Trophoblast cell (in vitro differentiated cells and primary cell): ENCODE data around the gene CBFB.

Source experiments
- DNase-seq, 2 donors: peaks; one replicate each; pipeline ENCODE4 v3.0.0-alpha.2; 2016
- H2AFZ ChIP-seq: 2 replicates; pipeline ENCODE4 v1.6.1; 2013; ENCODE audit warnings: low read length, moderate library complexity, mild to moderate bottlenecking; ENCODE audit not compliant: insufficient read depth, poor library complexity
- H2AK5ac ChIP-seq: 2 replicates; pipeline ENCODE4 v1.6.1; 2013; ENCODE audit warnings: mild to moderate bottlenecking, low read length
- H2BK120ac ChIP-seq: 2 replicates; pipeline ENCODE4 v1.6.1; 2013; ENCODE audit warnings: low read length, mild to moderate bottlenecking, moderate library complexity; ENCODE audit not compliant: insufficient read depth, poor library complexity
- H2BK12ac ChIP-seq: 2 replicates; pipeline ENCODE4 v1.6.1; 2013; ENCODE audit warnings: mild to moderate bottlenecking, low read length, moderate library complexity
- H2BK5ac ChIP-seq: 2 replicates; pipeline ENCODE4 v1.6.1; 2013; ENCODE audit warnings: low read length, low read depth, moderate library complexity, mild to moderate bottlenecking; ENCODE audit not compliant: poor library complexity
- H3K14ac ChIP-seq: 2 replicates; pipeline ENCODE4 v1.6.1; 2013; ENCODE audit warnings: mild to moderate bottlenecking, low read length
- H3K18ac ChIP-seq: 2 replicates; pipeline ENCODE4 v1.6.1; 2013; ENCODE audit warnings: mild to moderate bottlenecking, low read length
- H3K23ac ChIP-seq: 2 replicates; pipeline ENCODE4 v1.6.1; 2013; ENCODE audit warnings: low read length
- H3K27ac ChIP-seq: 2 replicates; pipeline ENCODE4 v1.5.1; 2013; ENCODE audit warnings: low read depth, mild to moderate bottlenecking, inconsistent platforms, low read length, moderate library complexity
- H3K27me3 ChIP-seq: 2 replicates; pipeline ENCODE4 v1.6.1; 2013; ENCODE audit warnings: inconsistent platforms, mild to moderate bottlenecking, low read length, moderate library complexity; ENCODE audit not compliant: insufficient read depth
- H3K36me3 ChIP-seq, 2 experiments: 1 replicate in 1 of 2; 2 replicates in 1 of 2; pipeline ENCODE4 v1.6.1; 2013; ENCODE audit warnings: low read length in 2 of 2, mild to moderate bottlenecking in 2 of 2, moderate library complexity in 1 of 2; ENCODE audit not compliant: insufficient read depth in 2 of 2, control insufficient read depth in 1 of 2
- H3K4ac ChIP-seq: 2 replicates; pipeline ENCODE4 v1.6.1; 2013; ENCODE audit warnings: low read depth, mild to moderate bottlenecking, low read length, moderate library complexity
- H3K4me1 ChIP-seq, 2 experiments: 1 replicate in 1 of 2; 2 replicates in 1 of 2; pipeline ENCODE4 v1.6.1; 2013; ENCODE audit warnings: low read length in 2 of 2, mild to moderate bottlenecking in 2 of 2, moderate library complexity in 1 of 2; ENCODE audit not compliant: insufficient read depth in 2 of 2, control insufficient read depth in 1 of 2
- H3K4me2 ChIP-seq: 2 replicates; pipeline ENCODE4 v1.6.1; 2013; ENCODE audit warnings: inconsistent platforms, mild to moderate bottlenecking, low read length, moderate library complexity
- H3K4me3 ChIP-seq: 2 replicates; pipeline ENCODE4 v1.5.1; 2013; ENCODE audit warnings: mild to moderate bottlenecking, low read depth, low read length, inconsistent platforms
- H3K79me1 ChIP-seq: one replicate; pipeline ENCODE4 v1.6.1; 2013; ENCODE audit warnings: low read length
- H3K79me2 ChIP-seq: 2 replicates; pipeline ENCODE4 v1.6.1; 2013; ENCODE audit warnings: low read length, mild to moderate bottlenecking; ENCODE audit not compliant: control insufficient read depth, insufficient read depth, poor library complexity
- H3K9ac ChIP-seq: 2 replicates; pipeline ENCODE4 v1.6.1; 2013; ENCODE audit warnings: mild to moderate bottlenecking, low read length
- H3K9me3 ChIP-seq: 2 replicates; pipeline ENCODE4 v1.6.1; 2013; ENCODE audit warnings: low read depth, mild to moderate bottlenecking, control low read depth, inconsistent platforms, low read length; ENCODE audit not compliant: insufficient read depth
- H4K12ac ChIP-seq: 2 replicates; pipeline ENCODE4 v1.6.1; 2013; ENCODE audit warnings: low read depth, mild to moderate bottlenecking, low read length, moderate library complexity
- H4K8ac ChIP-seq: 2 replicates; pipeline ENCODE4 v1.6.1; 2013; ENCODE audit warnings: low read depth, mild to moderate bottlenecking, low read length, moderate library complexity
- H4K91ac ChIP-seq: one replicate; pipeline ENCODE4 v1.6.1; 2013; ENCODE audit warnings: low read depth, mild to moderate bottlenecking, low read length, moderate library complexity
- WGBS: extraction: QIAGEN DNeasy Blood & Tissue Kit; methylation state at CpG from one replicate; pipeline ENCODE4 v1.1.7; 2013; ENCODE audit warnings: missing lambda C conversion rate; ENCODE audit not compliant: insufficient read length, insufficient coverage; ENCODE audit errors: extremely low coverage; 5-methylcytosine and 5-hydroxymethylcytosine counted together

Gene CBFB

GRCh38 chr16:67043420-67043819 is 14.5 kb downstream of the CBFB start:
- Histone ChIP-seq H3K27ac (no peak overlapping the region), H3K4me3 (no peak overlapping the region), H3K18ac (no peak overlapping the region), H3K23ac (no peak overlapping the region), H2BK5ac (no peak overlapping the region), H2BK12ac (no peak overlapping the region), H3K79me1 (no peaks in the 10 kb centered on the region), H2AFZ (no peak overlapping the region), H3K27me3 (no peaks in the 10 kb centered on the region), H3K14ac (no peak overlapping the region), H3K4ac (no peak overlapping the region), H3K4me1 (no peaks in the 10 kb centered on the region), H2AK5ac (no peak overlapping the region), H3K36me3 (peaks cover 10 to 12% of the 10 kb centered on the region in 2 experiments), H3K9ac (no peak overlapping the region), H3K4me2 (no peak overlapping the region), H3K9me3 (no peaks in the 10 kb centered on the region), H4K8ac (no peak overlapping the region), H2BK120ac (no peak overlapping the region), H4K12ac (no peak overlapping the region), H3K79me2 (no peaks in the 10 kb centered on the region), H4K91ac (no peak overlapping the region)
- no CpG with 5 or more reads among the region's 1 CpG for WGBS
- no peak for DNase-seq

DNA sequence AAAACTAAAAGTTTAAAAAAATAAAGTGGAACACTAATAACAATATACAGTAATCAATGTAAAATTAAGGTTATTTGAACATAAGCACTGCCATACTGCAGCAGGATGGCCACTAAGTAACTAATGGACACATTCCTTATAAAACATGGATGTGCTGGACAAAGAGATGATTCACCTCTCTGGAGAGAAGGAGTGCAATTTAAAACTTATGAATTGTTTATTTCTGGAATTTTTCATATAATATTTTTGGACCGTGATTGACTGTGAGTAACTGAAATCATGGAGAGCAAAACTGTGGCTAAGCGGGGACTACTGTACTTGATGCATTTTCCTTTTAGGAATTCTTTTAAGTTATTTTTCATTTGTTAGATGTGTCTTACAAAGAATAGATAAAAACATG is 21.8 kb downstream of the CBFB start:
- Histone ChIP-seq H3K27me3 (no peaks in the 10 kb centered on the region), H3K4ac (no peak overlapping the region), H2AK5ac (no peak overlapping the region)

DNA sequence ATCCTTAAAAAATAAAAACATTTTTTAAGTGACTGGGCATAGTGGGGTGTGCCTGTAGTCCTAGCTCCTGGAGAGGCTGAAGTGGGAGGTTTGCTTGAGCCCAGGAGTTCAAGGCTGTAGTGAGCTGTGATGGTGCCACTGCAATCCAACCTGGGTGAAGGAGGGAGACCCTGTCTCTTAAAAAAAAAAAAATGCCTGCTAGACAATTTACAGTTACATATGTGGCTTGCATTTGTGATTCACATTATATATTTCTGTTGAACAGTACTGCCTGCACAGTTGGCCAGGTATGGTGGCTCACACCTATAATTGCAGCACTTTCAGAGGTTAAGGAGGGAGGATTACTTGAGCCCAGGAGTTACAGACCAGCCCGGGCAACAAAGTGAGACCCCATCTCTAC is 23.4 kb downstream of the CBFB start:
- Histone ChIP-seq H3K79me2 (peaks cover 2% of the 10 kb centered on the region), H3K9me3 (no peaks in the 10 kb centered on the region)
- no CpG with 5 or more reads among the region's 1 CpG for WGBS

More for the DNA sequence above, 21.8 kb downstream of the CBFB start:
- peaks cover 6 to 9% of the 10 kb centered on the region in 2 experiments for H3K36me3 ChIP-seq
- no peak overlapping the region for H2BK12ac ChIP-seq
- no peak overlapping the region for H3K4me3 ChIP-seq
- H4K8ac ChIP-seq = no peak overlapping the region
- H3K14ac ChIP-seq = no peak overlapping the region
- H3K4me2 ChIP-seq = no peak overlapping the region
- WGBS = no CpG with 5 or more reads among the region's 2 CpGs
- no peak overlapping the region for H4K12ac ChIP-seq
- H3K79me1 ChIP-seq = no peaks in the 10 kb centered on the region
- no peak overlapping the region for H2AFZ ChIP-seq
- no peak overlapping the region for H3K9ac ChIP-seq
- H4K91ac ChIP-seq = no peak overlapping the region
- H3K27ac ChIP-seq = no peak overlapping the region
- no peak overlapping the region for H2BK120ac ChIP-seq
- H3K4me1 ChIP-seq = peaks cover 0 to 2% of the 10 kb centered on the region in 2 experiments
- no peaks in the 10 kb centered on the region for H3K9me3 ChIP-seq
- H3K18ac ChIP-seq = no peak overlapping the region
- H3K23ac ChIP-seq = no peak overlapping the region
- no peak overlapping the region for H2BK5ac ChIP-seq
- DNase-seq = no peak
- no peaks in the 10 kb centered on the region for H3K79me2 ChIP-seq

GRCh38 chr16:67053767-67054334 is 24.9 kb downstream of the CBFB start:
- no peak overlapping the region for H3K23ac ChIP-seq
- WGBS = no CpG with 5 or more reads among the region's 4 CpGs

More for the DNA sequence above, 23.4 kb downstream of the CBFB start:
- Histone ChIP-seq H3K4me2 (no peak overlapping the region), H3K9ac (no peak overlapping the region), H3K36me3 (peaks cover 3 to 7% of the 10 kb centered on the region in 2 experiments), H3K4ac (no peak overlapping the region), H3K18ac (no peak overlapping the region), H3K4me3 (no peak overlapping the region), H4K8ac (no peak overlapping the region), H2AFZ (no peak overlapping the region), H2BK5ac (no peak overlapping the region), H3K79me1 (no peaks in the 10 kb centered on the region), H2BK12ac (no peak overlapping the region), H3K27ac (no peak overlapping the region), H4K12ac (no peak overlapping the region), H2BK120ac (no peak overlapping the region), H3K23ac (no peak overlapping the region), H3K14ac (no peak overlapping the region), H3K4me1 (peaks cover 0 to 2% of the 10 kb centered on the region in 2 experiments), H4K91ac (no peak overlapping the region), H3K27me3 (no peaks in the 10 kb centered on the region), H2AK5ac (no peak overlapping the region)
- DNase-seq = no peak

More at GRCh38 chr16:67053767-67054334, 24.9 kb downstream of the CBFB start:
- no peak overlapping the region for H3K4me2 ChIP-seq
- no peak overlapping the region for H2BK120ac ChIP-seq
- H3K9ac ChIP-seq = no peak overlapping the region
- H4K8ac ChIP-seq = no peak overlapping the region
- H3K27ac ChIP-seq = no peak overlapping the region
- peak; percentile 6 to 23 for DNase-seq
- H2BK5ac ChIP-seq = no peak overlapping the region
- H2AK5ac ChIP-seq = no peak overlapping the region
- H3K27me3 ChIP-seq = no peaks in the 10 kb centered on the region
- no peak overlapping the region for H3K4me3 ChIP-seq
- H4K12ac ChIP-seq = no peak overlapping the region
- H2AFZ ChIP-seq = no peak overlapping the region
- H3K18ac ChIP-seq = no peak overlapping the region
- no peak overlapping the region for H3K14ac ChIP-seq
- H2BK12ac ChIP-seq = no peak overlapping the region
- H3K36me3 ChIP-seq = peaks cover 3 to 5% of the 10 kb centered on the region in 2 experiments
- peaks cover 0 to 2% of the 10 kb centered on the region in 2 experiments for H3K4me1 ChIP-seq
- no peak overlapping the region for H3K4ac ChIP-seq
- no peak overlapping the region for H4K91ac ChIP-seq
- H3K9me3 ChIP-seq = no peaks in the 10 kb centered on the region
- peaks cover 2% of the 10 kb centered on the region for H3K79me2 ChIP-seq
- no peaks in the 10 kb centered on the region for H3K79me1 ChIP-seq
